Testis (tissue), 2 donors: Measurements from ENCODE around the gene DBP.

ENCODE experiments used
- POLR2A ChIP-seq: fragments of 450-650 bp; IDR thresholded peaks from one replicate; pipeline ENCODE4 v1.6.1; 2017; ENCODE audit warnings: antibody characterized with exemption, mild to moderate bottlenecking, moderate library complexity
- TF ChIP-seq, protein P1 (sequence below), 3 experiments: fragments of 450-650 bp in 2 of 3; fragments of 200-600 bp in 1 of 3; sonication (generic) in 1 of 3; IDR thresholded peaks; one replicate each; pipeline ENCODE4 v1.5.1; 2016 to 2019; ENCODE audit warnings: antibody characterized with exemption in 3 of 3, mild to moderate bottlenecking in 2 of 3, moderate library complexity in 1 of 3

DNA sequence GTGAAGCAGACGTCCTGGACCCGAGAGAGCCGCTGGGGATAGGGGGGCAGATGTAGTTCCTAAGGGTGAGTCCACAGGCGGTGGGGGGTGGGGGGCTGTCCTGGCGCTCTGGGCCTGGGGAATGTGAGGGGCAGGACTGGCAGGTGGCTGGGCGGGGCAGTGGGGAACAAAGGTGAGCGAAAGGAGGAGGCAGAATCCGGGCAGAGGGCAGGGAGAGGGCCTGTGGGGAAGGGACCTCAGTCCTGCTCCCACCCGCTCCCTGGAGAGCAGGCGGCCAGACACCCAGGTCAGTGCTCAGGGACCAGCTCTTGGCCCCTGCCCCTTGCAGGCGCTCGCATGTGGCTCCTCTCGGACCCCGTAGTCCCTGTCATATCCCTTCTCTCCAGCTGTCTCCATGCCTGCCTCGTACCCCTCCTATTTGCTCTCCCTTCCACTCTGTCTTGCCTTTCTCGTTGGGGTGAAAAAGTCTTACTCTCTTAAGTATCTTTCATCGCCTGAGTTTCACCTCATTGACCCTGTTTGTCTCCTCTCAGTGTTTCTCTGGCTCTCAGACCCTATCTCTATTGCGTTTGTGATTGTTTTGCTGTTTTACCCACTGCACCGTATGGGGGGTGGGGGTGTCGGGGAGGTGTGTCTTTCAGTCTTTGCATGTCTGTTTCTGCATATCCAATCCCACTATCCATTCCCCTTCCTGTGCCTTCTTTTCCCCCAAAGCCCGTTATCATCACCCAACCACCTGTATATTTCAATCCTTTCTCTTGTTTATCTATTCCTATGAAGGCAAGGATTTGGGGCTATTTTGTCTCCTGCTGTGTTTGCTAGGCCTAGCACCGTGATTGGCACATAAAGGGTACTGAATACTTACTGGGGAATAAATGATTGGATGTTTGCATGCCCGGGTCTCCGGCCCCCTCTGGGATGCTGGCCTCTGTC lies 12.1 kb downstream of the DBP start:
- TF ChIP-seq POLR2A = no peak
- TF ChIP-seq, protein P1, sequence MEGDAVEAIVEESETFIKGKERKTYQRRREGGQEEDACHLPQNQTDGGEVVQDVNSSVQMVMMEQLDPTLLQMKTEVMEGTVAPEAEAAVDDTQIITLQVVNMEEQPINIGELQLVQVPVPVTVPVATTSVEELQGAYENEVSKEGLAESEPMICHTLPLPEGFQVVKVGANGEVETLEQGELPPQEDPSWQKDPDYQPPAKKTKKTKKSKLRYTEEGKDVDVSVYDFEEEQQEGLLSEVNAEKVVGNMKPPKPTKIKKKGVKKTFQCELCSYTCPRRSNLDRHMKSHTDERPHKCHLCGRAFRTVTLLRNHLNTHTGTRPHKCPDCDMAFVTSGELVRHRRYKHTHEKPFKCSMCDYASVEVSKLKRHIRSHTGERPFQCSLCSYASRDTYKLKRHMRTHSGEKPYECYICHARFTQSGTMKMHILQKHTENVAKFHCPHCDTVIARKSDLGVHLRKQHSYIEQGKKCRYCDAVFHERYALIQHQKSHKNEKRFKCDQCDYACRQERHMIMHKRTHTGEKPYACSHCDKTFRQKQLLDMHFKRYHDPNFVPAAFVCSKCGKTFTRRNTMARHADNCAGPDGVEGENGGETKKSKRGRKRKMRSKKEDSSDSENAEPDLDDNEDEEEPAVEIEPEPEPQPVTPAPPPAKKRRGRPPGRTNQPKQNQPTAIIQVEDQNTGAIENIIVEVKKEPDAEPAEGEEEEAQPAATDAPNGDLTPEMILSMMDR (IDR thresholded peaks at IDR 0.05) = no peak
